PFSK-1 (cell line): ENCODE data around the gene UBAP1L.

Source experiments
- FOXP2 ChIP-seq: optimal IDR thresholded peaks from 2 replicates; pipeline ENCODE3; 2011; ENCODE audit warnings: borderline replicate concordance, control low read depth, inconsistent platforms; ENCODE audit not compliant: insufficient read depth; ENCODE audit errors: extremely low read length, extremely low read depth
- POLR2AphosphoS5 ChIP-seq: IDR thresholded peaks from 2 replicates; pipeline ENCODE4 v1.6.1; 2012; ENCODE audit warnings: low read depth, mild to moderate bottlenecking, control low read depth, low read length, moderate library complexity
- SIN3A ChIP-seq: IDR thresholded peaks from 2 replicates; pipeline ENCODE4 v1.6.1; 2012; ENCODE audit warnings: mild to moderate bottlenecking, low read length, moderate library complexity, borderline replicate concordance; ENCODE audit not compliant: insufficient read depth
- TAF1 ChIP-seq: IDR thresholded peaks from 2 replicates; pipeline ENCODE4 v1.6.1; 2012; ENCODE audit warnings: low read length, control low read depth, borderline replicate concordance; ENCODE audit not compliant: insufficient read depth
- TF ChIP-seq, protein P1 (sequence below), 2 experiments: IDR thresholded peaks; 2 replicates each; pipeline versions ENCODE4 v1.6.1 to v1.8.0; 2011 to 2012; ENCODE audit warnings: low read depth in 2 of 2, low read length in 2 of 2, control low read depth in 1 of 2, inconsistent platforms in 1 of 2, mild to moderate bottlenecking in 1 of 2, moderate library complexity in 1 of 2; ENCODE audit not compliant: insufficient read depth in 1 of 2

UBAP1L gene

GRCh38 chr15:65085207-65085753, 29.7 kb downstream of the UBAP1L start:
- TF ChIP-seq, protein P1, sequence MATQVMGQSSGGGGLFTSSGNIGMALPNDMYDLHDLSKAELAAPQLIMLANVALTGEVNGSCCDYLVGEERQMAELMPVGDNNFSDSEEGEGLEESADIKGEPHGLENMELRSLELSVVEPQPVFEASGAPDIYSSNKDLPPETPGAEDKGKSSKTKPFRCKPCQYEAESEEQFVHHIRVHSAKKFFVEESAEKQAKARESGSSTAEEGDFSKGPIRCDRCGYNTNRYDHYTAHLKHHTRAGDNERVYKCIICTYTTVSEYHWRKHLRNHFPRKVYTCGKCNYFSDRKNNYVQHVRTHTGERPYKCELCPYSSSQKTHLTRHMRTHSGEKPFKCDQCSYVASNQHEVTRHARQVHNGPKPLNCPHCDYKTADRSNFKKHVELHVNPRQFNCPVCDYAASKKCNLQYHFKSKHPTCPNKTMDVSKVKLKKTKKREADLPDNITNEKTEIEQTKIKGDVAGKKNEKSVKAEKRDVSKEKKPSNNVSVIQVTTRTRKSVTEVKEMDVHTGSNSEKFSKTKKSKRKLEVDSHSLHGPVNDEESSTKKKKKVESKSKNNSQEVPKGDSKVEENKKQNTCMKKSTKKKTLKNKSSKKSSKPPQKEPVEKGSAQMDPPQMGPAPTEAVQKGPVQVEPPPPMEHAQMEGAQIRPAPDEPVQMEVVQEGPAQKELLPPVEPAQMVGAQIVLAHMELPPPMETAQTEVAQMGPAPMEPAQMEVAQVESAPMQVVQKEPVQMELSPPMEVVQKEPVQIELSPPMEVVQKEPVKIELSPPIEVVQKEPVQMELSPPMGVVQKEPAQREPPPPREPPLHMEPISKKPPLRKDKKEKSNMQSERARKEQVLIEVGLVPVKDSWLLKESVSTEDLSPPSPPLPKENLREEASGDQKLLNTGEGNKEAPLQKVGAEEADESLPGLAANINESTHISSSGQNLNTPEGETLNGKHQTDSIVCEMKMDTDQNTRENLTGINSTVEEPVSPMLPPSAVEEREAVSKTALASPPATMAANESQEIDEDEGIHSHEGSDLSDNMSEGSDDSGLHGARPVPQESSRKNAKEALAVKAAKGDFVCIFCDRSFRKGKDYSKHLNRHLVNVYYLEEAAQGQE (IDR thresholded peaks at IDR 0.05; ENCODE audit: insufficient read depth in 1 of 2, low read depth in 2 of 2, low read length in 2 of 2): no peak
- TF ChIP-seq POLR2AphosphoS5 (no peak), TAF1 (no peak), SIN3A (no peak), FOXP2 (no peak)

GRCh38 chr15:65084500-65085206, 30.3 kb downstream of the UBAP1L start:
- TF ChIP-seq, protein P1 (IDR thresholded peaks at IDR 0.05; ENCODE audit: insufficient read depth in 1 of 2, low read depth in 2 of 2, low read length in 2 of 2): no peak
- TF ChIP-seq FOXP2 (no peak), TAF1 (no peak), SIN3A (no peak), POLR2AphosphoS5 (no peak)

DNA sequence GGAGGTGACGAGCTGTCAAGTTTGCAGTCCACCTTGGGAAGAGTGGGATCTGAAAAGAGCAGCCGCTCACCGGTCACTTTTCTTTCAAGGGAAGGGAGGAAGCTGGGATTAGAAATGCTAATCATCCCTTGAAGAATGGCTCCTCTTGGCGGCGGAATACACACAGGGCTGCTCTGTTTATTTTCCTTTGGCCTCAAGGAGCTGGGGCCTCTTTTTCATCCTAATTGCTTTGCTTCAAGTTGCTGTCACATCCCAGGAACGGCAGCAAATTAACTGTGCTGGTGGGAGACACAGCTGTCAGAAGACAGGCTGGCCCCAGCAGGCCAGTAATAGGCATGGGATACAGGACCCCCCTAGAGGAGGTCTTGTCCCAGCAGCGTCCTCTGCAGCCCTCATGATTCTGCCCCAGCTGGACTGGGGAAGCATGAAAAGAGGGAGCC, 31.7 kb downstream of the UBAP1L start:
- TF ChIP-seq, protein P1 (IDR thresholded peaks at IDR 0.05; ENCODE audit: insufficient read depth in 1 of 2, low read depth in 2 of 2, low read length in 2 of 2): no peak
- no peak for TF ChIP-seq FOXP2
- TF ChIP-seq TAF1: no peak
- no peak for TF ChIP-seq POLR2AphosphoS5
- TF ChIP-seq SIN3A: no peak

- TF ChIP-seq POLR2AphosphoS5: no peak
- no peak for TF ChIP-seq SIN3A
- TF ChIP-seq, protein P1 (IDR thresholded peaks at IDR 0.05; ENCODE audit: insufficient read depth in 1 of 2, low read depth in 2 of 2, low read length in 2 of 2): no peak
- no peak for TF ChIP-seq FOXP2
- TF ChIP-seq TAF1: no peak
Measured at GRCh38 chr15:65082303-65082953, 32.6 kb downstream of the UBAP1L start.
